ENCODE results near the gene TAL2.

The TAL2 gene

GRCh38 chr9:105662184-105663104, at the start of gene TAL2:
Gene TAL2, plus strand, starts transcription at chr9:105662457. Its CDS starts 40 bp downstream, at chr9:105662497.
- DNase-seq (ENCODE audit: low spot score) = no peak

DNA sequence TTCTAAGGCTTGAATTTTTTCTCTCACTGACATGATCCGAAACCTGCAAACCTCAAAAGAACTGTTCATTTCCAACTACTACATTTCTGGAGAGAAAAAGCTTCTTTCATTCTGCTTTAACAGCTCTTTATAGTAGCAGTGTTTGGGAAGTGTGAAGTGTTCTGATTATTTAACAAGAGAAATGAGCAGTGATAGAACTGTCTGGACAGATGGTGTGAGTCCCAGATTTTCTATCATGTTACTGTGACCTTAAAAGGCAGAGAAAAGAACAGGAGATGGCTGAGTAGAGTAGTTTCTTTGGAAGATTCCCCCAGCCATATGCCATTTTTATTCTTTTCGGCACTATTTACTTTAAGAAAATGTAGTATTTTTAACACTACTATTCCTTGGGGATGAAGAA, 41.3 kb upstream of the TAL2 start:
- no peak for DNase-seq (ENCODE audit: low spot score)

- no peak for DNase-seq (ENCODE audit: low spot score)
Observed at GRCh38 chr9:105625088-105625487, 37.2 kb upstream of the TAL2 start.

DNA sequence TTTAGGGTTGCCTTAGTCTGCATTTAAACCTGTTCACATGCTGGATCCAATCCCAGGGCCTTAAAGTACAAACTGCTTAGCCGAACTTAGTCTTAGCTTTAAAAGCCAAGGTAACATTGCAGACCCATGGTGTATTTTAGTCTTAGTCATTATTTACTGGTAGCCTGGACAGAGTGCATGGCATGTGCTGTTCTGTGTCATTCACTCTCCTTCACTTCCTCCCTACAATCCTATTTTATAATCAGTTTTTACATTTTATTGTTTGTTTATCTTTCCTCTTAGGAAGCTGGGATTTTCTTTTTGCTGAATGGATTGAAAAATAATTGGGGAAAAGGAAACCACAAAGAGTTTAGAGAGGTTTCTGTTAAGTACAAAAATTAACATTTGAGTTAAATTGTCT, 29.4 kb upstream of the TAL2 start:
- DNase-seq (ENCODE audit: low spot score) = no peak

- DNase-seq (ENCODE audit: low spot score) = no peak
Observed at GRCh38 chr9:105633411-105633810, 28.8 kb upstream of the TAL2 start.

DNA sequence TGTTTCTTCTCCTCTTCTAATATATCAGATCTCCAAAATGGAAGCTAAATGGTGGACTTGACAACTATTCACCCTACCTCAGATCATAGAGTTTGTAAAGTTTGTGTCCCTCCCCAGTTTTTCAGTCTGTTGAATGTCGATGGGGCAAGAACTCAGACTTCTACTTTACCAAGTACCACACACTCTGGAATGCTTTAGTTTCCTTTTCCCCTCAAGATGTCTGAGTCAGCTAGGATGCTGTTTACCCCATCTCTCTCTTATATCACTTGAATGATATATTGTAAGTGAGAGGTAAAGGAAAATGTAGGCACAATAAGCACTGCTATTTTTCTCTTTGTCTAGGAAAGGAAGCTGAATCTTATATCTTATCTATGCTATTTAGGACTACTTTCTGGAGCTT, 25.9 kb upstream of the TAL2 start:
- no peak for DNase-seq (ENCODE audit: low spot score)

GRCh38 chr9:105637787-105638395, 24.4 kb upstream of the TAL2 start:
- DNase-seq (ENCODE audit: low spot score) = no peak

GRCh38 chr9:105639936-105640335, 22.3 kb upstream of the TAL2 start:
- DNase-seq (ENCODE audit: low spot score) = no peak

GRCh38 chr9:105643795-105644194, 18.5 kb upstream of the TAL2 start:
- no peak for DNase-seq (ENCODE audit: low spot score)

DNA sequence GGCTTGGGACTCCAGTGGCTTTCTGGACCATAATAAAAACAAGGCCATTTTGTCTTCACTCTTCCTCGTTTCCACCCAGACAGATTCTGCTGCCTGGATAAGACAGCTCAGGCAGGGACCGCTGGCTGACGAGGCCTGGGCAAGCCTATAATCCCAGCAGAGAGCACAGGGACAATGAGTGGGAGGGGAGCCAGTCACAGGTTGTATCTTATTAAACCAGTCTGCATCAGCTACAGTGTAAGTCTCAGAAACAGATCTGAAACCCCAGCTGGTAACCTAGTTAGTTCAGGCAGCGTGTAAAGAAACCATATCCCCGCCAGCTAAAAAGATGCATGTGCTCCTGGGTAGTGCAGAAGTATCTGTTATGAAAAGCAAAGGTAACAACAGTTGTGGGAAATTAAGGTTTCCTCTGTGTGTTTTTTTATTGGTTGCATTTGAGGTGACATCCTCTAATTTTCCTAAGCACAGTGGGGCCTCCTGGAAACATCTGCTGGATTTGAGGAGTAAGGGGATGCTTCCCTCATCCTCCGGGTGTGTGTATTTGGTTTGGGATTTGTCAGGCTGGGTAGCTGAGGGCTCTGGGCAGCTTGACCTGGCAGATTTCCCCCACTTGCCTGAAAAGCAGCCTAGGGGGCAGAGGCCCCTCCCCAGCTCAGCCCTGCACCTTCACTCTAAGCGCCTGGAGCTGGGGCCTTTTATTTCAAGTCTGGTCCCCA, 15.2 kb upstream of the TAL2 start:
- no peak for DNase-seq (ENCODE audit: low spot score)

- DNase-seq (ENCODE audit: low spot score) = peak; percentile 9
Observed at GRCh38 chr9:105647595-105648349, 14.5 kb upstream of the TAL2 start.

GRCh38 chr9:105651806-105652205, 10.5 kb upstream of the TAL2 start:
- no peak for DNase-seq (ENCODE audit: low spot score)

DNA sequence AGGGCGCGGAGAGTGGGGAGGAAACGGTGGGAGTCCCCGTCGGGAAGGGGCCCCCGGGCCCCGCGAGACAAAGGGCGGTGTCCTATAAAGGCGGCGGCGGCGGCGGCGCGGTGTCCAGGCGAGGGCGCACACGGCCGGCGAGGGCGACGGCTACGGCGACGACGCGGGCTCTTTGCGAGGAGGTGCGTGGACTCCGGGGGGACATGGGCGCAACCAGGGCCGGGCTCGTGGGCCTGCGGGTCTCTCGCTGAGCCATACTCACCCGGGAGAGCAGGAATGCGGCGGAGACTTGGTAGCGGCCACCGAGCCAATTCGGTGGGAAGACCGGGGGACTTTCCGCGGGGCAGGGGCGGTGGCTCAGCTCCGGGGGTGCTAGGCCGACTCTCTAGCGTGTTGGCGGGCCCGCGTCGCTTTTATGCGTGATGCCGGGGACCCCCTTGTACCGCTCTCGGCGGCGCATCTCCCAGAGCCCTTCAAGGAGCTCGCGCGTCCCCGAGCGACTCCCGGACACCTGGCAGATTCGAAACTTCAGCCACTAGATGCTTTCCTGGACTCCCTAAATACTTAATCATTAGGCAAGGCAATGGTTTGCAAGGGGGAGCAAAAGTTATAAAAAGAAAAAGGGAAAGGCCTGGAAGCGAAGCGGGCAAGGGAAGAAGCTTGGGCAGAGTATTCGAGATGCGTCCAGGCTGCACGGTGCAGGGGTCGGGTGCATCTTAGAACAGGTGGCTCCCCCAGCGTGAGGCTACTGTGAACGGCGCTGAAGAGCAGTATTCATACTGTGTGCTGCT, 5.9 kb upstream of the TAL2 start:
- no peak for DNase-seq (ENCODE audit: low spot score)

DNA sequence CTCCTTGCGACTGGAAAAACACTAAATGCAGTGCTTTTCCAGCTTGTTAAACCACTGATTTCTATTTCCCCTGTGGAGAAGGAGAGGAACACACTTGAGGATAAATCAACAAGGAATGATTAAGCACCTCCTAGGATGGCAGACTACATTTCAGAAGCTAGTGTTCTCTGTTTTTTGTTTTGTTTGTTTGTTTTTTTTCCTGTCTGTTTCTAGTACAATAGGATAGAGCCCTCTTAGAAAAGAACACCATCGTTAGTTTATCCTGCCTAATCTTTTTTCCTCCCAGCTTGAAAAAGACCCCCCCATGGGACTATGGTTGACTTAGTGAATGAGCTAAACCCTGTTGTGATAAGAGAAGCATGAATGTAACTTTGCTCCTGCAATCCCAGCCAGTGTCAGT, 3.9 kb upstream of the TAL2 start:
- no peak for DNase-seq (ENCODE audit: low spot score)

GRCh38 chr9:105661011-105661410, 1.2 kb upstream of the TAL2 start:
- DNase-seq (ENCODE audit: low spot score) = peak; percentile 46

GRCh38 chr9:105663914-105664313, 1.7 kb downstream of the TAL2 start:
- DNase-seq (ENCODE audit: low spot score) = no peak

GRCh38 chr9:105667867-105668266, 5.6 kb downstream of the TAL2 start:
- DNase-seq (ENCODE audit: low spot score) = no peak

DNA sequence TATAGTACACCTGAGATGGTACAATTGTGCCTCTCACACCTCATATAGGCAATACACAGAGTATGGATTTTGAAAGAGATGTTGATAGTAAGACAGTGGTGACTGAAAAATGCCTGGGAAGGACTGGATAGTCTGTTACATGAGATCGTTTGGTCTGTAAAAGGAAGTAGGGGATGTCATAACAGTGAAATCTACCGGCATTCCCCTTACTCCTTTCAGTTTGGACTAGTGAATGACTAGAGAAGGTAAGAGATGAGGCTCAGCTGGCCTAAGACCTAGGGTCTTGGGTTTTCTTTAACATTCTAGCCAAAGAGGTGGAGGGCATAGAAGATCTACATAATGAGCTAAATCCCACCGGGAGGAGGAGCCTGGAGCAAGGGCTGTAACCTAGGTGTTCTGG, 8.1 kb downstream of the TAL2 start:
- DNase-seq (ENCODE audit: low spot score) = no peak

DNA sequence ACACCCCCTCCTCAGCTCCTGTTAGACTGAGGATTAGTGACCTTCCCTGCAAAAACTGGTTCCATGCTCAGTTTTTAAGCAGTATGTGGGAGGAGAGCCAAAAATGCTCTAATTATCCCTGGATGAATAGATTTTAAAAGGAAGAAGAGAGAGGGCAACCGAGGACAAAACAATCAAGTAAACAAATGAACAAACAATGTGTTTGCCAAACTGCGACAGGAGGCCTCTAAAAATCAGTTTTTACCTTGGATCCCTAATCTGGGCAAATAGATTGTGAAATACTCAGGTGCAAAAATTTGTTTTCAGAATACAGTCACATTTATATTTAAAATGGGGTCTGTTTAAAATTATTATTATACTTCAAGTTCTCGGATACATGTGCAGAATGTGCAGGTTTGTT, 8.5 kb downstream of the TAL2 start:
- no peak for DNase-seq (ENCODE audit: low spot score)

DNA sequence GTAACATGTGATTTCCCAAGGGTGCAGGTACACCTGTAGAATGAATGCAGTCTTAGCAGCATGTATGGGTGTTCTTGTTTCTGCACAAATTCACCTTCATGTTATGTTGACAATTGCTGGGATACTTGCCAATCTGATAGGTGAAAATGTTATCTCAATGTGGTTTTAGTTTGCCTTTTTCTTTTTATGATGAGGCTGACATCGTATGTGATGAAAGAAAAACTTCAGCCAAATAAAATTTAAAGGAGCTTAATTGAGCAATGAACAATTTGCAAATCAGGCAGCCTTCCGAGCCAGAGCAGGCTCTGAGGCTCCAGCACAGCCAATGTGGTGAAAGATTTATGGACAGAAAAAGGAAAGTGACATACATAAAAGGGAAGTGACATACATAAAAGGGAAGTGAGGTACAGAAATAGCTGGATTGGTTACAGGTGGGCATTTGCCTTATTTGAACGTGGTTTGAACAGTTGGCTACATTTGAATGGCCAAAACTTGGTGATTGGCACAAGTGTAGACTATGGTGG, 10.5 kb downstream of the TAL2 start:
- DNase-seq (ENCODE audit: low spot score) = no peak

- DNase-seq (ENCODE audit: low spot score) = no peak
Observed at GRCh38 chr9:105673850-105674387, 11.7 kb downstream of the TAL2 start.

Data from globus pallidus (tissue), 1 donor.